AG08396 (cell line): Measurements from ENCODE around the gene UCP2.

Experiments used
- DNase-seq: peaks from one replicate; pipeline ENCODE4 v3.0.0; 2012; ENCODE audit warnings: low spot score, mixed read lengths

UCP2 gene

DNA sequence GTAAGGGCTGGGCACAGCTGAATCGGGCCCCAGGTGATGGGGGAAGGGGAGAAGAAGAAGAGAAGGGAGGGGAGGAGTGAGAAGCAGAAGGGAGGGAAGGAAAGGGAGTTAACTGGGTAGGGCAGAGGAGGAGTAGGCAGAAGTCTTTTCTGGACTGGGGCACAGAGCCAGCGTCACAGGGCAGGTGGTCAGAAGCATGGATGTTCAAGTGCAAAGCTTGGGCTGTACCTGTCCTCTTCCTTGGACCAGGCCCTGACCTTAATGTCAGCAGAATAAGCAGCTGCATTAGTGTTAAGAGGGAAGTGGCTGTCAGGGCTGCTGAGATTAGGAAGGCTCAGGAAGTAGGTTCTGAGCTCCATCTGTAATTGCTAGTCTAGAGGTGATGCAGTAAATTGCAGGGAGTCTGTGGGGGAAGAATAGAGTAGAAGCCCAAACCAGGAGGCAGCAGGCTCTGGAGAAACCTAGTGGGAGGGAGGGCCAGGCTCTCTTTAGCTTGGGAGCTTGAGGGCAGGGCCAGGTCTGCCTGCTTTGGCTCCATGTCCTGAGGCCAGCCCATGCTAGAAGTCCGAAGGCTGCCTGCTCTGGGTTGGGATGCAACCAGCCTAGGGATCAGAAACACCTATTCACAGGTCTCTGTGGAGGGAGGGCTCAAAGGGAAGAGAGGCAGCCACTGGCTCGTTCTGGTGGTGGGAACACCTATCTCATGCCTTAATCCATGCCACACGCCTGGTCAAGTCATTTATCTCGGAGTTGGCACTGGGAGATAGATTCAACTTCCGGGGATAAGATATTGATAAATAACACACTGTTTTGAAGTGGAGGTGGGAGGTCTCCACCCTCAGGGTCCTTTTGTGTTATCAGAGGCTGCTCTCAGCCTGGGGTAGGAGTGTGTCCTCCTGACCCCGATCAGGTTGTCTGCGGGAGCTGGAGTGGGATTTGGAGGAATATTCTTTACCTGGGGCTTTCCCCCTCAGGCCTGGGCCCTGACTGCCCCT lies 28.0 kb upstream of the UCP2 start:
- no peak for DNase-seq

DNA sequence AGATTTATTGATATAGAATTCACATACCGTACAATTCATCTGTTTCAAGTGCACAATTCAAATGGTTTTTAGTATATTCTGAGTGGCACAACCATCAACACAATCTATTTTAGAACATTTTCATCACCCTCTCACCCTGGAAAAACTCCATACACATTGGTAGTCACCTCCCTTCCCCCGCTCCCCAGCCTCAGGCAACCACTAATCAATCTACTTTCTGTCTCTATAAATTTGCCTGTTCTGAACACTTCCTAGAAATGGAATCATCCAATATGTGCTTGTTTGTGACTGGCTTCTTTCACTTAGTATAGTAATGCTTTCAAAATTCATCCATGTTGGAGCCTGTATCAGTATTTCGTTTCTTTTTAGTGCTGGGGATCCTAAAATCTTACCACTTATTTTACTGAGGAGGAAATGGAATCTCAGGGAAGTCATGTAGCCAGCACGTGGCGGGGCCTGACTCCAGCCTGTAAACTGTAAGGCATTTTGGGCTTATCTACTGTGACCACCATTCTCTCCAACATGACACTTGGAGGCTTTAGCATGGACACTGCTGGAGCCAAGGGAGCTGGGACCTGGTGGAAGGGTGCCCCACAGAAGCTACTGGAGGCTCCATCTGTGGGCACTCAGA lies 27.1 kb upstream of the UCP2 start:
- no peak for DNase-seq

DNA sequence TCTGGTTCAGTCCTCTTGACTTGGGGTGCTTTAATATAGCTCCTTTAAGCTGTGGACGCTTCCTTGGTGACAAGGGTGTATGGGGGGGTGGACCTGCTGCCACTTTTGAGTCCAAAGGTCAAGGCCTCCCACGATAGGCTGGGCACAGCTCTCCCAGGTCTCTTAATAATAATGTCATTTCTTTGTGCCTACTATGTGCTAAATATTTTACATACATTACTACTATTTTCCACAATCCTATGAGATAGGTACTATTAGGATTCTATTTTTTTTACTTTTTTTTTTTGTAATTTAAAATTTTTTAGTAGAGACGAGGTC lies 26.5 kb upstream of the UCP2 start:
- DNase-seq = no peak

DNA sequence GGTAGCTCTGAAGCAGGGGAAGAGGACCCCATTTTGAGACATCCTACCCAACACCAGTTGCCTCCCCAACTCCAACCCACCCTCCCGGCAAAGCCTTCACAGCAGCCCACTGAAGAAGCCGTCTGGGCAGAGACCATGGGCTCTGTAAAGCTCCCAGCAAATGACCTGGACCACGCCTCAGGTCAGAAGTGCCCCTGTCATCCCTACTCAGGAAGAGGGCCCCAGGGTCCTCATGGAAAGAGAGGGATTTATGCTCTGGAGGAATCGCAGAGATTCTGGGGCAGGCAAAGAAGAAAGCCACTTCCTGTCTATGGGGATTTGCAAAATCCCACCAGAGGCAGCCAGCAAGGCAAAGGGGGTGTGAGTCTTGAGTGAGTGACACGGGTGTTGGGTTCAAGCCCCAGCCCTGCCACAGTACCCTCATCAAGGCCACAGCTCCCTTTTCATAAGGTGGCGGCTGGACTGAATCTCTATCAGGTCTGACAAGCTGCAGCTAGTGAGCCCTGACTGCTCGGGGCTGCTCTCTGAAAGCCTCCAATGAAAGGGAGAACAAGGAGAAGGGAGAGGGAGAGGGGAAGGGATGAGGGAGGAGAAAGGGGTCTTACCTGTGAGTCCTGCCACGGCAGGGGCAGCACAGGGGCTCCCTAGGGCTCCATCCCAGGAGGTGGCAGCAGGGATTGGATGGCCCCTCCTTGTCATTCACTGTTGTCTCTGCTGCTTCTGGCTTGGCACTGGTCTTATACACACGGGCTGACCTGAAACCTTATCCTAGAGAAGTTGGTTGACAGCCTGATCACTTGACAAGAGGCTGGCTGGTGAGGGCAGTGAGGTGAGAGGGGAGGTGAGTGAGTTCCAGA lies 26.0 kb upstream of the UCP2 start, which contains the start of gene UCP3:
UCP3 (minus strand) TSS at position 713 of the 857 bp plus-strand sequence. CDS start 2,043 bp downstream, outside the sequence.
- no peak for DNase-seq

DNA sequence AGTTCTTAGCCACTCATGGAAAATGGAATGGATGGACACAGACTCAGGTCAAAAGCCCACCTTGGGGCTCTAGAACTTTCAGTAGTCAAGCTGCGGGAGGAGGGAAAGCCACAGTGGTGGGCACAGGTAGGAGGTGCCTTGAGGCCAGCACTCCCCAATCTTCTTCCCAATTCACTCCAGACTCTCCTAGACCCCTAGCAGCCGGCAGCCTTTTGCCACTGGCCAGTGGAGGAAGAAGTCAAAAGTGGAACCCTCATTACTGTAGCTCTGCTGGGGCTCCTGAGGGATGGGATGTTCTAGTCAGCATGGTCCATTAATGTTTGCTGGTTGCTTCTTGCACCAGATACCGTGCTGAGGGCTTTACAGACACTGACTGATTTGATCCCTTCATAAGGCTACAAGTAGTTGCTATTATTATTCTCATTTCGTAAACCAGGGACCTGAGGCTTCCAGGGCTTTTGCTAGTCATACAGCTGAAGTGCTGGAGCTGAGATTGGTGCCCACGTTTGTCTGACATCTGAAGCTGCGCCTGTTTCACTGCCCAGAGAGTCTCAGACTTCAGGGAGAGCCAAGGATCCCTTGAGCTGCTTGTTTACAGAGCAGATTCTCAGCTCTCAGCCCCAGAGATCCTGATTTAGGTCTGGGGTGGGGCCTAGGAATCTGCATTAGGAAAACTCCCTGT lies 25.2 kb upstream of the UCP2 start:
- no peak for DNase-seq

DNA sequence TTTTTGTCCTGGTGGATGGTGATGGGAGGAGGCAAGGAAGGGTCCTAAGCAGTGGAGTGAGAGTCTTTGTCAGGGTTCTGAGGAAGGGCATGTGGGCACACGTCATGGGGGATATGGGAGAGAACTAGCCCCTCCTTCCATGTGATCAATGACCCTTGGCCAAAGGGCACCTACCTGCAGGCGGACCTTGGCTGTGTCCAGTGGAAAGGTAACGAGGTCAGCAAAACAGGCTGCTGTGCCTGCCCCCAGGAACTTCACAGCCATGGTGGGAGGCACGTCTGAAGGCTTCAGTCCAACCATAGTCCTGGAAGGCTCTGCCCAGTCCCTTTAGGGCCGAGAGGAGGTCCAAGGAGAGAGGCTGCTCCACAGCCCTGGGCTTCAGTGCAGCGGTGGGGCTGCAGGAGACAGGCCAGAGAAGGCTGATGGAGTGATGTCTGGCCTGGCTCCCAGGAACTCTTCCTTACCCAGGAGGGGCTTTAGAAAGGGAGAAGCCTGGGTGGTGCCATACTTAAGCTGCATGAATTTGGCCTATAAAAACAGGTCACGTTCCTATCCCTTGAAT lies 24.2 kb upstream of the UCP2 start:
- DNase-seq = no peak

DNA sequence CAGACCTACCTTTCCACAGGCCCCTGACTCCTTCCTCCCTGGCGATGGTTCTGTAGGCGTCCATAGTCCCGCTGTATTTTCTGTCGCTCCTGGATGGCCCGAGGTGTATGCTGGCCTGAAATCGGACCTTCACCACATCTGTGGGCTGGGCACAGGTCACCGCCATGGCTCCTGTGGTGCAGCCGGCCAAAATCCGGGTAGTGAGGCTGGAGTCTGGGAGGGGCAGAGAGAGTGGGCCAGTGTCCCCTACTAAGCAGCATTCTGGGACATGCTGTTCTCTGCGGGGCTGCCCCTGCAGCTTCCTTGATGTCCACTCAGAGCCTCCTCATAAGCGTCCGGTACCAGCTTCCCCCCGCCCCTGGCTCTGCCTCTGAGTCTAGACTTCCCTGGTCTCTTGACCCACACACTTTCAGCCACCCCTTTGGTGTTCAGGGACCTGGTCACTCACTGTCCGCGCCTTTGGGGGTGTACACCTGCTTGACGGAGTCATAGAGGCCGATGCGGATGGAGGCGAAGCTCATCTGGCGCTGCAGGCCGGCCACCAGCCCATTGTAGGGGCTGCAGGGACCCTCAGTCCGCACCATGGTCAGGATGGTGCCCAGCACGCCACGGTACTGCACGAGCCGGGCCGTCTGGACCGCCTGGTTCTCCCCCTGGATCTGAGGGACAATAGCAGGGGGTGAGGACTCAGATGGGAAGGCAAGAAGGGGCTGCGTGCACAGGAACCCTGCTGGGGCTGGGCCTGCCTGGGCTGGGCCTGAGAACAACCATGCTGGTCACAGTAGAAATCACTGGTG lies 23.3 kb upstream of the UCP2 start:
- DNase-seq = no peak

DNA sequence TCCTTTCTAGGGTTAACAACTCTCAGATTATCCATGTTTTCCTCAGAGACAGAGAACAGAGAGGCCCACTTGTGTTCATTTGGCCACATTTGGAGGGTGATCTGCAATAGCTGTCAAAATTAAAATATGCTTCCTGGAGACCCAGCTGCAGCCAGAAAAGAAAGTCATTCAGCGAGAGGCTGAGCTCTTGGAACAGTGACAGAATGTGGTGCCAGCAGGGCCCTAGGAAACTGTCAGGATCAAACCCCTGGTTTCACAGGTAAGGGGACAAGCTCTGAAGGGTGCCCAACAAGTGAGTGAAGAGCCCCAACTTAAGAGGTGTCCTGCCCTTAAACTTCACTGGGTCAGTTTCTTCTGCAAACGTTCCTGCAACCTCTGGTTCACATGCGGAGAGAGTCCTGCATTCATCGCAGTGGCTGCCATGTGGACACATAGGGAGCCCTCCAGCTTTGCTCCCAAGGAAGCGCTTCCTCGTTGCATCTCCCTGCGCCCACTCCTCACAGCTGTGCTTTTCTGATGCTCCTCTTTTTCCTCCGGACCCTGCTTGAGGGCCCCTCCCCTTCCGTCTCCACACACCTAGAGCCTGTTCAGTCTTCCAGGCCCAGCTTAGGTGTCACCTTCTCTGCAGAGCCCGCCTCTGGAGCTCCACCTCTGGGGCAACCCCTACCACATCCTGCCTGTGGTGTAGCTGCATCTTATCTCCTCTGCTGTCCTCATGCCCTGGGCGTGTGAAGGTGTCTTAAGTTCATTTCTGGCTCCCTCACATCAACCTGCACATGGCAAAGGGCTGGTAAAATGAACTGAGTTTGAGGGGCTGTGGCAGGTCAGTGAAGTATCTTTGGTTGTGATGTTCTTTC lies 22.3 kb upstream of the UCP2 start:
- DNase-seq = no peak

DNA sequence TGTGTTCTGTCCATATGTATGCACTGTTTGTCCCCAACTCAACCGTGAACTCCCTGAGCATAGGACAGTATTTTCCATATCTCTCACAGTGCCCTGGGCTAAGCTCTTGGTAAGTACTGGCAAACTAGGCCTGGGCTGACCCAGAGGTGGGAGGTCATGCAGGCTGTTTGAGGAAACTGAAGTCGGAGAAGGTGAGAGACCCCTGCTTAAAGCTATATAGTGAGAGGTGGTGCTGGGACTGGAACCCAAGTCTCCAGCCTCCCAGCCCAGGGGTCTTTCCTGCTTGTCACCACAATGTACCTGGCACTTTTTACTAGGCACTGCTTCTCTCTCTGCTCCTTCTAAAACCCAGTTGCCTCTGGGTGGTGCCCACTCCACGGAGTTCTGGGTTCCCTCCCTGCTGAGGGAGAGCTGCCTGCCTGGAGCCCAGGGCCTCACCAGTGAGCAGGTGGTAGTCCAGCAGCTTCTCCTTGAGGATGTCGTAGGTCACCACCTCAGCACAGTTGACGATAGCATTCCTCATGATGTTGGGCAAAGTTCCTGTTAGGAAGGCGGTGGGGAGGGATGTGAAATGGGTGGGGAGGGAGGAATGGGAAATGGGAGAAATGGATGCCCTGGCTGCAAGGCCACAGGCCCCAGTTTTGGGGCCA lies 21.5 kb upstream of the UCP2 start:
- no peak for DNase-seq

DNA sequence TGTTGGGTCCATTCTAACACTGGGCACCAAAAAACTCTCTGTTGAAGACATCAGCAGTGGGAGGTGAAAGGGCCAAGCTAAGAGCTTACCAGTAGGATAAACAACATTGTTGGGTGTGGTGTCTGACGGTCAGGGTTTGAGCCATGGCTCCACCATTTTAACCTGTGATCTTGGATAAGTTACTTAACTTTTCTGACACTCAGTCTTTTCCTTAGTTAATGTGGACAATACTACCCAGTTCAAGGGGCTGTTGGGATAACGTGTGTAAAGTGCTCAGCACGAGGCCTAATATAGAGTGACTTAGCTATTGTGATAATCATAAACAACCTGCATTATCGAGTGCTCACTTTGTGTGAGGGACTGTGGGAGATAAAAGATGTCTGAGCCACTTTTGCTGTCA lies 20.2 kb upstream of the UCP2 start:
- no peak for DNase-seq

DNA sequence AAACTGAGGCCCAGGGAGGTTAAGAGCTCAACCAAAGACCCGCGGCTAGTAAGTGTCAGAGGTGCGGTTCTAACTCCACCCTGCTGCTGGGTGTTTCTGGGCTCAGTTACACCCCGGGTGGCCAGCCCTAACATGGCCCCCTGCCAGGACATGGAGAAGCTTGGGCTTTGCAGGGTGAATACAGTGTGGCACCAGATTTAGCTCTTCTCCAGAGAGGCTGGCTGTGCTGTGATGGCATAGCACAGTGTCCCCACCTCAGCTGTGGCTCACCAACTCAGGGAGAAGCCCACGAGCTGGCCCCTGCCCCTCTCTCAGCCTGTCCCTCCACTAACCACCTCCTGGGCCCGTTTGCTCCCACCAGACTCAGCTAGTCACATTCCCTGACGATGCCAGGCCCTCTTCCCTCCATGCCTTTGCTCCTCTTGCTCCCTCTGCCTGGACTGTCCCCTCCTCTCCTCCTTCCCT lies 19.2 kb upstream of the UCP2 start:
- no peak for DNase-seq

DNA sequence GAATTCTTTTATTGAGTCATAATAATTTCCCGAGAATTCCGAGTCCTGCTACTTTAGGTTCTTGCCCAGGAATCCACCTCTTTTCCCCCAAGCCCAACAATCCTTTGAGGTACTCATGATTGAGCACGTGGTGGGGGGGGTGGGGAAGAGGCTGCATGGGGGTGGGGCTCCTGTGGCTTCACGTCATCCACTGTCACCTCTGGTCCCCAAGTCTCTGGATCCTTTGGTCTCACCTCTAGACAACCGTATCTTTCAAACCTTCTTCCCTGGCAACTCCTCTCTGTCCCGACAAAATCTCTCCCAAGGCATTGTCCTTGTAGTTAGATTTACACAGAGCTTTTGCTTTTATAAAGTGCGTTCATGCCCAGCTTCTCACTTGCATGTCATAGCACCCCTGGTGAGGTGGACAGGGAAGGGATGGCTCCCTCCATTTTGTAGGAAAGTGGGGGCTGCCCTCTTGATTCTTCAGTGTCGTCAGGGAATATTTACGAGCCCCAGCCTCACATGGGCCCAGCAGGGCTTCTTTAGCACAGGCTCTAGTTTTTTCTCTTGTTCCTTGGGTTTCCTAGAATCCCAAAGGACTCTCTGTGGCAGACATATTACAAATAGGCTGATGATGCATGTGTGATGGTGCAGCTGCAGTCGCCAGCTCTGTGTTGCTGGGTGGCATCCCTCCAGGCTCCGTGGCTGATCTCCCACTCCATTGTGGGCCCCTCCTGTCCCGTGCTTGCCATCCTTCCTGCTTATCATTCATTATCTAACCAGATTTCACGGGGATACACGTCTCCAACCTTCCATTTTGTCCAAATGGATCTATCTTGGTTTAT lies 17.9 kb upstream of the UCP2 start:
- DNase-seq = no peak

DNA sequence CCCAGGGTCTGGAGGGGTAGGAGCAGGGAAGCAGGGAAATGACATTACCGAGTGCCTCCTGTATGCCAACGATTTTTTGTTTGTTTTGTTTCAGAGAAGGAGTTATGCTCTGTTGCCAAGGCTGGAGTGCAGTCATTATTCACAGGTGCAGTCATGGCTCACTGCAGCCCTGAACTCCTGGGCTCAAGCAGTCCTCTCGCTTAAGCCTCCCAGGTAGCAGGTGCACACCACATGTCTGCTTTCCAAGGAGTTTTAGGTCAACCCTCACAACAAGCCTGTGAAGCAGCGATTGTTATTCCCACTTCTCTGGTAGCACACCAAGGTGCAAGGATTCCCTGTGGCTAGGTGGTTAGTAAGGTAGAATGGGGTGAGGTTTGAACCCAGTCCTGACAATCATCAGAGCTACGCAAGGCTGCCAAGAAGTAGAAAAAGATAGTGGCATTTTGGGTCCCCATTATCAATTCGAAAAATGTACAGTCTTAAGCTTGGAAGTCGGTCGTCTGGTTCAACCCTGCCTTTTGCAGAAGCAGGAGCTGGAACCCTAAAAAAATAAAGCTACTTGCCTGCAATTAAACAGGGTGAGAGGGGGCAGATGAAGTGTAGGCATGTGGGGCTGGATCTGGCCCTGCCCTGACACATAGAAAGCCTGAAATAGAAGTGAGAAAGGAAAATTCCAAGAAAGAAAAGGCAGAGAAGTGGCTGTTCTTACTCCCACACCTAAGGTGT lies 17.1 kb upstream of the UCP2 start:
- DNase-seq = no peak

DNA sequence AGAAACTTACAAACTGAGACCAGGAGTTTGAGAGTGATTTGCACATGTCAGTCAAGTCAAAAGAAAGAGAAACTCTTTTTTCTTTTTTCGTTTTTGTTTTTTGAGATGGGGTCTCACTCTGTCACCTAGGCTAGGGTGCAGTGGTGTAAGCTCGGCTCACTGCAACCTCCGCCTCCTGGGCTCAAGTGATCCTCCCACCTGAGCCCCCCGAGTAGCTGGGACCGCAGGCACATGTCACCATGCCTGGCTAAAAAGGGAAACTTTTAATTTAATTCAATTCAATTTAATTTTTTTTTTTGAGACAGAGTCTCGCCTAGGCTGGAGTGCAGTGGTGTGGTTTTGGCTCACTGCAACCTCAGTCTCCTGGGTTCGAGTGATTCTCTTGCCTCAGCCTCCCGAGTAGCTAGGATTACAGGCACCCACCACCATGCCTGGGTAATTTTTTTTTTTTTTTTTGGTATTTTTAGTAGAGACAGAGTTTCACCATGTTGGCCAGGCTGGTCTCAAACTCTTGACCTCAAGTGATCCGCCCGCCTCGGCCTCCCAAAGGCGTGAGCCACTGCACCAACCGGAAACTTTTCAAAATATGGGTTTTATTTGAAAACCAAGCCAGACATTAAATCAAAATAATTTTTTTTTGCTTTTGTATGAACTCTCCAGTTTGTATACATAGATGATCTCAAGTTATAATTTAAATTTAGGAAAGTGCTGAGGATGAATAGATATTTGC lies 16.4 kb upstream of the UCP2 start:
- no peak for DNase-seq

DNA sequence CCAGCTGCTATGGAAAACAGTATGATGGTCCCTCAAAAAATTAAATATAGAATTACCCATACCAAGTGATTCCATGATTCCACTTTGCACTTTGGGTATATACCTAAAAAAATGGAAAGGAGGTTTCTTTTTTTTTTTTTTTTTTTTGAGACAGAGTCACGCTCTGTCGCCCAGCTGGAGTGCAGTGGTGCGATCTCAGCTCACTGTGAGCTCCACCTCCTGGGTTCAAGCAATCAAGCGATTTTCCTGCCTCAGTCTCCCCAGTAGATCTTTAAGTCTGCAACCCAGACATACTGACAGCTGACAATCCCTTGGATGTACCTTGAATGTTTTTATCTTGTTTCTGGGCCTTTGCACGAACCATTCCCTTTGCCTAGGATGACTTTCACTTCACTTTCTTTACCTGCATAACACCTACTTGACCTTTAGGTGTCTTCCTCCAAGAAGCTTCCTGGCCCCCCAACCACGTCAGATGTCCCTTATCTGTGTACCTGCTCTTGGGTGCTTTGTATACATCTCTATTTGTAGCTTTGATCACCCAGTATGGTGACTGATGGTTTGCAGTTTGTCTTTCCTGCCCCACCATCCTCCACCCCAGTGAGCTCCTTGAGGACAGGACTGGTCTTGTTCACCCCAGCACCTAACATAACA lies 14.6 kb upstream of the UCP2 start:
- DNase-seq = no peak

DNA sequence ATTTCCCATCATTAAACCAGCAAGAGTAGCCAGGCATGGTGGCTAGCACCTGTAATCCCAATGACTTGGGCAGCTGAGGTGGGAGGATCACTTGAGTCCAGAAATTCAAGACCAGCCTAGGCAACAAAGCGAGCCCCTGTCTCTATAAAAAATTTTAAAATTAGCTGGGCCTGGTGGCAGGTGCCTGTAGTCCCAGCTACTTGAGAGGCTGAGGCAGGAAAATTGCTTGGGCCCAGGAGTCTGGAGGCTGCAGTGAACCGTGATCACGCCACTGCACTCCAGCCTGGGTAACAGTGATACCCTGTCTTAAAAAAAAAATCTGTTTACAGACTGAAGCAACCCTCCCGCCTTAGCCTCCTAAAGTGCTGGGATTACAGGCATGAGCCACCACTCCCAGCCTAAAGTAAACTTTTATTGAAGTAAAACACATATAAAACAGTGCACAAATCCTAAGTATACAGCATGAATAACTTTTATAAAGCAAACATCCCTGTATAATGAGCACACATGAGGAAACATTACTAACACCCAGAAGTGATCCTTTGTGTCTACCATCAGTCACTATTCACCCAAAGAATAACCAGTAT lies 13.6 kb upstream of the UCP2 start:
- no peak for DNase-seq
